KMS-11 (cell line): ENCODE results near the gene DYNLT5.

Source experiments
- H2AFZ ChIP-seq: fragments of 200-600 bp; sonication (generic); 2 replicates; pipeline ENCODE4 v1.6.1; 2016; ENCODE audit warnings: antibody characterized with exemption, mixed run types, low read depth
- H3K27ac ChIP-seq: fragments of 200-600 bp; sonication (generic); 2 replicates; pipeline ENCODE4 v1.6.1; 2016; ENCODE audit warnings: mild to moderate bottlenecking, mixed run types
- H3K27me3 ChIP-seq: fragments of 200-600 bp; sonication (generic); 2 replicates; pipeline ENCODE4 v1.6.1; 2017; ENCODE audit warnings: mild to moderate bottlenecking, low read depth, mixed run types, moderate library complexity; ENCODE audit not compliant: insufficient read depth
- H3K36me3 ChIP-seq: fragments of 200-600 bp; sonication (generic); 2 replicates; pipeline ENCODE4 v1.6.1; 2017; ENCODE audit warnings: mild to moderate bottlenecking, mixed run types; ENCODE audit not compliant: insufficient read depth
- H3K4me1 ChIP-seq: fragments of 200-600 bp; sonication (generic); 2 replicates; pipeline ENCODE4 v1.6.1; 2016; ENCODE audit warnings: mild to moderate bottlenecking, low read depth, mixed run types; ENCODE audit not compliant: poor library complexity, severe bottlenecking
- H3K4me2 ChIP-seq: fragments of 200-600 bp; sonication (generic); 2 replicates; pipeline ENCODE4 v1.7.0; 2016; ENCODE audit warnings: mild to moderate bottlenecking, mixed run types
- H3K4me3 ChIP-seq: fragments of 200-600 bp; sonication (generic); IDR thresholded peaks from 2 replicates; pipeline ENCODE4 v1.6.1; 2017; ENCODE audit warnings: low read depth, low read length, mixed read lengths; ENCODE audit not compliant: insufficient read depth
- H3K79me2 ChIP-seq: fragments of 200-600 bp; sonication (generic); 2 replicates; pipeline ENCODE4 v1.6.1; 2016; ENCODE audit warnings: low read depth, mixed run types; ENCODE audit not compliant: insufficient read depth
- H3K9ac ChIP-seq: fragments of 200-600 bp; sonication (generic); 2 replicates; pipeline ENCODE4 v1.6.1; 2016; ENCODE audit warnings: mild to moderate bottlenecking, mixed run types
- H4K20me1 ChIP-seq: fragments of 200-600 bp; sonication (generic); 2 replicates; pipeline ENCODE4 v1.6.1; 2016; ENCODE audit warnings: mild to moderate bottlenecking, mixed run types; ENCODE audit not compliant: insufficient read depth
- TF ChIP-seq, protein P1 (sequence below): fragments of 200-600 bp; sonication (generic); conservative IDR thresholded peaks from 2 replicates; pipeline ENCODE4 v1.6.1; 2017; ENCODE audit warnings: low read depth, mild to moderate bottlenecking, antibody characterized with exemption, low read length, moderate library complexity, mixed read lengths

Gene DYNLT5, protein sequence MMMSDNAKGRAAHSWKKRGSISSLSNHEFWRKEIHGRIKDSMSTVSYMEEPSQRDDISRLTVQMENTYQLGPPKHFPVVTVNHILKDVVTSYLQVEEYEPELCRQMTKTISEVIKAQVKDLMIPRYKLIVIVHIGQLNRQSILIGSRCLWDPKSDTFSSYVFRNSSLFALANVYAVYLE

GRCh38 chr1:66752000-66752592 lies at the start of gene DYNLT5:
Gene DYNLT5, plus strand, starts transcription at chr1:66752459. Its CDS starts 2,200 bp downstream, at chr1:66754659.
- Histone ChIP-seq H2AFZ (no peak within 1 kb of the TSS), H3K27ac (no peak within 1 kb of the TSS), H3K36me3 (no peaks in the 10 kb centered on the region), H3K27me3 (no peaks in the 10 kb centered on the region), H3K4me2 (no peak within 1 kb of the TSS), H3K4me3 (no peak within 1 kb of the TSS), H4K20me1 (no peaks in the 10 kb centered on the region), H3K9ac (no peak within 1 kb of the TSS), H3K4me1 (peaks cover 31% of the 10 kb centered on the region), H3K79me2 (no peaks in the 10 kb centered on the region)
- TF ChIP-seq, protein P1, sequence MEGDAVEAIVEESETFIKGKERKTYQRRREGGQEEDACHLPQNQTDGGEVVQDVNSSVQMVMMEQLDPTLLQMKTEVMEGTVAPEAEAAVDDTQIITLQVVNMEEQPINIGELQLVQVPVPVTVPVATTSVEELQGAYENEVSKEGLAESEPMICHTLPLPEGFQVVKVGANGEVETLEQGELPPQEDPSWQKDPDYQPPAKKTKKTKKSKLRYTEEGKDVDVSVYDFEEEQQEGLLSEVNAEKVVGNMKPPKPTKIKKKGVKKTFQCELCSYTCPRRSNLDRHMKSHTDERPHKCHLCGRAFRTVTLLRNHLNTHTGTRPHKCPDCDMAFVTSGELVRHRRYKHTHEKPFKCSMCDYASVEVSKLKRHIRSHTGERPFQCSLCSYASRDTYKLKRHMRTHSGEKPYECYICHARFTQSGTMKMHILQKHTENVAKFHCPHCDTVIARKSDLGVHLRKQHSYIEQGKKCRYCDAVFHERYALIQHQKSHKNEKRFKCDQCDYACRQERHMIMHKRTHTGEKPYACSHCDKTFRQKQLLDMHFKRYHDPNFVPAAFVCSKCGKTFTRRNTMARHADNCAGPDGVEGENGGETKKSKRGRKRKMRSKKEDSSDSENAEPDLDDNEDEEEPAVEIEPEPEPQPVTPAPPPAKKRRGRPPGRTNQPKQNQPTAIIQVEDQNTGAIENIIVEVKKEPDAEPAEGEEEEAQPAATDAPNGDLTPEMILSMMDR, result no peak

GRCh38 chr1:66704177-66704875 lies 47.9 kb upstream of the DYNLT5 start:
- H3K27me3 ChIP-seq, result no peaks in the 10 kb centered on the region
- no peak overlapping the region for H3K4me3 ChIP-seq
- no peak overlapping the region for H3K4me2 ChIP-seq
- H3K36me3 ChIP-seq, result no peaks in the 10 kb centered on the region
- no peak overlapping the region for H3K27ac ChIP-seq
- no peaks in the 10 kb centered on the region for H4K20me1 ChIP-seq
- H3K79me2 ChIP-seq, result no peaks in the 10 kb centered on the region
- H3K9ac ChIP-seq, result no peak overlapping the region
- TF ChIP-seq, protein P1, result no peak
- no peaks in the 10 kb centered on the region for H3K4me1 ChIP-seq
- no peak overlapping the region for H2AFZ ChIP-seq

- no peaks in the 10 kb centered on the region for H4K20me1 ChIP-seq
- no peak overlapping the region for H3K4me3 ChIP-seq
- H3K79me2 ChIP-seq, result no peaks in the 10 kb centered on the region
- TF ChIP-seq, protein P1, result no peak
- no peak overlapping the region for H3K9ac ChIP-seq
- H3K27ac ChIP-seq, result no peak overlapping the region
- H3K36me3 ChIP-seq, result no peaks in the 10 kb centered on the region
- H2AFZ ChIP-seq, result no peak overlapping the region
- no peaks in the 10 kb centered on the region for H3K27me3 ChIP-seq
- no peaks in the 10 kb centered on the region for H3K4me1 ChIP-seq
- no peak overlapping the region for H3K4me2 ChIP-seq
Measured at GRCh38 chr1:66705110-66705509, 47.1 kb upstream of the DYNLT5 start.

DNA sequence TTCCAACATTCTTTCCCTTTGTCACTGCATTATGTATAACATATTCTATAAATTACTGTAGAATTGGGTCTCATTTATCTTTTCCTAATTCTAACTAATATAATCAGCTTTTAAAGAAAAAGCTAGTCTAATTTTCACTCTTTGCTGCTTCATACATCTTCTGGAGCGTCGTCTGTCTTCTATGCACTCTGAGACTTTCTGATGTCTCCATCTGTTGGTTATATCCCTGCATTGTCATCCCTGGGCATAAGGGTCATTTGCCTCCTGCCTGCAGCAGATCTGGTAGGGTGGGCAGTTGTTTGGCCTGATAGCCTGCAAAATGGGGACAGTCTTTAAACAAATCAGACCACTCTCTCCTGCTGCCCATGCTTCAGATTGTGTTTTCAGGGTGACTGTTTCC lies 40.8 kb upstream of the DYNLT5 start:
- H3K79me2 ChIP-seq, result no peaks in the 10 kb centered on the region
- no peaks in the 10 kb centered on the region for H3K36me3 ChIP-seq
- H3K4me1 ChIP-seq, result no peaks in the 10 kb centered on the region
- H2AFZ ChIP-seq, result no peak overlapping the region
- TF ChIP-seq, protein P1, result no peak
- no peaks in the 10 kb centered on the region for H4K20me1 ChIP-seq
- H3K27ac ChIP-seq, result no peak overlapping the region
- H3K4me3 ChIP-seq, result no peak overlapping the region
- H3K4me2 ChIP-seq, result no peak overlapping the region
- no peak overlapping the region for H3K9ac ChIP-seq
- H3K27me3 ChIP-seq, result no peaks in the 10 kb centered on the region
